Astrocyte of the spinal cord (primary cell): ENCODE results near the gene WHRN.

Experiments used
- DNase-seq: peaks from one replicate; pipeline ENCODE4 v3.0.0; 2011; ENCODE audit warnings: low read depth, low spot score
- H3K4me3 ChIP-seq: 2 replicates; pipeline ENCODE4 v1.5.1; 2011; ENCODE audit warnings: low read depth, mild to moderate bottlenecking, low read length, moderate library complexity
- in situ Hi-C: cut with HindIII; loops from 2 replicates; pipeline ENCODE4 v1.10.0; 2017; ENCODE audit warnings: low sequenced_read_pairs
- TF ChIP-seq, protein P1 (sequence below): IDR thresholded peaks from 2 replicates; pipeline ENCODE4 v1.5.1; 2012; ENCODE audit warnings: low read depth, mild to moderate bottlenecking, low read length, inconsistent platforms

WHRN gene

DNA sequence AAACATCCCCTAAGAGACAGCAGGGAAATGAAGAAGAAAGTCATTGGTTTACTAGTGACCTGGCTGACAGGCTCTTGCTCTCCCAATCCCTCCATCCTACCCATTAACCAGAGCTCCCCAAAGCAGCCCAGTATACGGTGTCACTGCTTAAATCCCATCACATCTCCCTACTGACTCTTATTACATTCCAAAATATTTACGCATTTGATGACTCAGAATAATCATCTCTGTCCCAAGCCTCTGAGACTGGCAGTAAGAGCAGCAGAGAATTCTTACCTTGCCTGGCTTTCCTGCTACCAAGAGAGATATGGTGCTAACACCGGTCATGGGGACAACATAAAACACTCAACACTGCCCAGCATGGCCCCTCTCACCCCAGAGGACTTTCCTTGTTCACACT lies 20.2 kb upstream of the WHRN start:
- TF ChIP-seq, protein P1, sequence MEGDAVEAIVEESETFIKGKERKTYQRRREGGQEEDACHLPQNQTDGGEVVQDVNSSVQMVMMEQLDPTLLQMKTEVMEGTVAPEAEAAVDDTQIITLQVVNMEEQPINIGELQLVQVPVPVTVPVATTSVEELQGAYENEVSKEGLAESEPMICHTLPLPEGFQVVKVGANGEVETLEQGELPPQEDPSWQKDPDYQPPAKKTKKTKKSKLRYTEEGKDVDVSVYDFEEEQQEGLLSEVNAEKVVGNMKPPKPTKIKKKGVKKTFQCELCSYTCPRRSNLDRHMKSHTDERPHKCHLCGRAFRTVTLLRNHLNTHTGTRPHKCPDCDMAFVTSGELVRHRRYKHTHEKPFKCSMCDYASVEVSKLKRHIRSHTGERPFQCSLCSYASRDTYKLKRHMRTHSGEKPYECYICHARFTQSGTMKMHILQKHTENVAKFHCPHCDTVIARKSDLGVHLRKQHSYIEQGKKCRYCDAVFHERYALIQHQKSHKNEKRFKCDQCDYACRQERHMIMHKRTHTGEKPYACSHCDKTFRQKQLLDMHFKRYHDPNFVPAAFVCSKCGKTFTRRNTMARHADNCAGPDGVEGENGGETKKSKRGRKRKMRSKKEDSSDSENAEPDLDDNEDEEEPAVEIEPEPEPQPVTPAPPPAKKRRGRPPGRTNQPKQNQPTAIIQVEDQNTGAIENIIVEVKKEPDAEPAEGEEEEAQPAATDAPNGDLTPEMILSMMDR, result no peak
- DNase-seq, result peak; percentile 64
- in situ Hi-C loops, result no loop called here
- H3K4me3 ChIP-seq, result no peak overlapping the region

DNA sequence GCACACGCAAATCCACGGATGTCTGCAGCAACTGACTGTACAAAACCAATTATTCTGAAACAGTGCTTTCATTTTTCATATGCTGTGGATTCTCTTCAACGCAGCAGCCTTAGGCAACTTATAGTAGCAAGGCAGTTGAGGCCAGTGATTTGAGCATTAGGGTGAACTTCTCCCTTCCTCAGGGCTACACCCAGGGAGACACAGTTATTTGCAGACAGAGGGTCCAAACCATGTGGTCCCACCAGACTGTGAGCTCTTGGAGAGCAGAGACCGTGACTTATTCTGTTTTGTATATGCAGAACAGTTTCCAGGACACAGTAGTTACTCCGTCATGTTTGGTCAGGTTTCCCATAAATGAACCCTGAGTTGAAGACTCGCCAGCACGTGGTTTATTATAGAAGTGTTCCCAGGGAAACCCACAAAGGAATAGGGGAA lies 19.0 kb upstream of the WHRN start:
- DNase-seq, result peak; percentile 78
- TF ChIP-seq, protein P1, result no peak
- no peak overlapping the region for H3K4me3 ChIP-seq
- in situ Hi-C loops, result no loop called here

- TF ChIP-seq, protein P1, result no peak
- in situ Hi-C loops, result no loop called here
- no peak for DNase-seq
- H3K4me3 ChIP-seq, result no peak overlapping the region
Measured at GRCh38 chr9:114522847-114523246, 17.6 kb upstream of the WHRN start.

GRCh38 chr9:114522286-114522685 lies 17.0 kb upstream of the WHRN start:
- DNase-seq, result no peak
- no peak overlapping the region for H3K4me3 ChIP-seq
- TF ChIP-seq, protein P1, result no peak
- in situ Hi-C loops, result no loop called here

GRCh38 chr9:114521846-114522245 lies 16.6 kb upstream of the WHRN start:
- in situ Hi-C loops, result no loop called here
- peak; percentile 27 for DNase-seq
- no peak overlapping the region for H3K4me3 ChIP-seq
- TF ChIP-seq, protein P1, result no peak

GRCh38 chr9:114518599-114519022 lies 13.3 kb upstream of the WHRN start:
- in situ Hi-C loops, result no loop called here
- no peak overlapping the region for H3K4me3 ChIP-seq
- no peak for DNase-seq
- TF ChIP-seq, protein P1, result no peak

- DNase-seq, result no peak
- TF ChIP-seq, protein P1, result no peak
- in situ Hi-C loops, result no loop called here
- no peak overlapping the region for H3K4me3 ChIP-seq
Measured at GRCh38 chr9:114518120-114518519, 12.8 kb upstream of the WHRN start.
